ENCODE results near the gene MYOM1.

DNA sequence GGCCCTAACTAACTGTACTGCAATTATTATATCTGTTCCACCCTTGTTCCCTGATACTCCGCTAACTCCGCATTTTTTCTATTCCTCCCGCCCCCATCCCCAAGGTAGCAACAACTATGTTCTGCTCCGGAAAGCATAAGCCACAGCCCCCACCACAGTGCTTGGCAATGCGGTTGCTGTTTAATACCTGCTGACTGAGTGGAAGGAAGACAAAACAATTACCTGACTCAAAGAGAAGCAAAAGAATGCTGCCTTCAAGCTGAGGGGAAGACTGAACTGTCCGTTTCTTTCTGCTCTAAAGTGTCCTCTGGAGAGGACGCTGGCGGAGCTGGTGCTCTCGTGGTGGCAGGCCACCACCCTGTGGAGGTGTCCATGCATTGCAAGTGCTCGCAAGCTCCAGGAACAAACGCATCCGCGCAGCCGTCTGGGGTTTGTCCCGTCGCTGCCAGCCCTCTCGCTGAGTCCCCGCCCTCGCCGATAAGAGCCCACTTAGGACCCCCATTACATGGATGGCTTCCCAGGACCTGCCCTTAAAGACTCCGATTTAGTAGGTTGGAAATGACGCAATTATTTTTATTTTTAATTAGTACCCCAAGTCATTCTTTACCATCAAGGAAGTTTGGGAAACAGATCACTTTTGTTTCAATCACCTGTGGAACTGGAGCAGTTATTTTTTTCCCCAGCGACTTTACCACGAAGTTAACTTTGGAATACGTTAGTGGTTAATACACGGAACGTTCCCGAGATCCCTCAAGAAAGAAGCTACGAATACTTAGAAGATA, 26.3 kb upstream of the MYOM1 start:
- TF ChIP-seq, protein P1, sequence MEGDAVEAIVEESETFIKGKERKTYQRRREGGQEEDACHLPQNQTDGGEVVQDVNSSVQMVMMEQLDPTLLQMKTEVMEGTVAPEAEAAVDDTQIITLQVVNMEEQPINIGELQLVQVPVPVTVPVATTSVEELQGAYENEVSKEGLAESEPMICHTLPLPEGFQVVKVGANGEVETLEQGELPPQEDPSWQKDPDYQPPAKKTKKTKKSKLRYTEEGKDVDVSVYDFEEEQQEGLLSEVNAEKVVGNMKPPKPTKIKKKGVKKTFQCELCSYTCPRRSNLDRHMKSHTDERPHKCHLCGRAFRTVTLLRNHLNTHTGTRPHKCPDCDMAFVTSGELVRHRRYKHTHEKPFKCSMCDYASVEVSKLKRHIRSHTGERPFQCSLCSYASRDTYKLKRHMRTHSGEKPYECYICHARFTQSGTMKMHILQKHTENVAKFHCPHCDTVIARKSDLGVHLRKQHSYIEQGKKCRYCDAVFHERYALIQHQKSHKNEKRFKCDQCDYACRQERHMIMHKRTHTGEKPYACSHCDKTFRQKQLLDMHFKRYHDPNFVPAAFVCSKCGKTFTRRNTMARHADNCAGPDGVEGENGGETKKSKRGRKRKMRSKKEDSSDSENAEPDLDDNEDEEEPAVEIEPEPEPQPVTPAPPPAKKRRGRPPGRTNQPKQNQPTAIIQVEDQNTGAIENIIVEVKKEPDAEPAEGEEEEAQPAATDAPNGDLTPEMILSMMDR (IDR thresholded peaks at IDR 0.05), result peak; percentile 83 to 99 (median 94)
- TF ChIP-seq POLR2A (IDR thresholded peaks at IDR 0.05), result peak in 1 of 2 donors; percentile 20

Data from Peyer's patch (tissue), 4 donors.